Pons (tissue), 1 donor: Measurements from ENCODE around the gene SLC30A2.

Source experiments
- DNase-seq: peaks from one replicate; pipeline ENCODE4 v3.0.0-alpha.2; 2016; ENCODE audit warnings: low spot score

The SLC30A2 gene

DNA sequence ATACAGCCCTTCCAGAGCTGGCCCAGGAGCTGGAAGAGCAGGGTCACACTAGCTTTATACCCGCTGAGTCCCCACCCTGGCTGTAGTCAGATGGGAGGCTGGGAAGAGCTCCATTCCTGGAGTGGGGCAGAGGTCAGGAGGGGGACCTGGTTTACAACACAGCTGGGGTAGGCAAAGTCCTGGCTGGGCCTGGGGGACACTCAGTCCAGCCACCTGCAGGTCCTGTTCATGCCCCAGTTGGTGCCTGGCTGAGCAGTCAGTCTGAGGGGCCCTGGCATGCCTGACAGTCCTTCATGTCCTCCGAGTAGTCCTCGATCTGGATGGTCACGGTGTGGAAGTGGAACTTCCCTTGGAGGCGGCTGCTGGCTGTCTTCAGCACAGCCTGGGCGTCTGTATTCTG is 7.0 kb downstream of the SLC30A2 start:
- no peak for DNase-seq

GRCh38 chr1:26038477-26038876 is 7.4 kb downstream of the SLC30A2 start:
- DNase-seq, result no peak

GRCh38 chr1:26037904-26038303 is 8.0 kb downstream of the SLC30A2 start:
- DNase-seq, result no peak

DNA sequence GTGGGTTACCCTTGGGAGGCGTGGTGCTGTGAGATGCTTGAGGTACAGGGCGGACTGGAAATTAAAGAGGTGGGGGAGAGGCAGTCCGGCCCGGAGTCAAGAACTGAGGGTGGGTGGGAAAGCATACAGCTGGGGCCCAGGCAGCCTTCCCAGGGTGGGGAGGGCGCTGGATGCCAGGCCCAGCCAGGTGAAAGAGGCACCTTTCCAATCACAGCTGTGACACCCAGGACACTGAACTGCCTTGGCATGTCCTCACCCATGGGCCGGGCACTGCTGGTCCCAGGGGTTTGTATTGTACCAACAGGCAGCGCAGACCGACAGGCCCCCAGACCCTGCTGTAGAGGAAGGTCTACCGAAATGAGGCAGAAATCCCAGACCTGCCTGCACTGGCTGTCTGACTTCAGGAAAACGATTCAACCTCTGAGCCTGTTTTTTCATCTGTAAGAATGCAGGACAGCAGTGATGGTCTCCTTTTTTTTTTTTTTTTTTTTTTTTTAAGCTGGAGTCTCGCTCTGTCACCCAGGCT is 9.1 kb downstream of the SLC30A2 start:
- DNase-seq, result no peak

DNA sequence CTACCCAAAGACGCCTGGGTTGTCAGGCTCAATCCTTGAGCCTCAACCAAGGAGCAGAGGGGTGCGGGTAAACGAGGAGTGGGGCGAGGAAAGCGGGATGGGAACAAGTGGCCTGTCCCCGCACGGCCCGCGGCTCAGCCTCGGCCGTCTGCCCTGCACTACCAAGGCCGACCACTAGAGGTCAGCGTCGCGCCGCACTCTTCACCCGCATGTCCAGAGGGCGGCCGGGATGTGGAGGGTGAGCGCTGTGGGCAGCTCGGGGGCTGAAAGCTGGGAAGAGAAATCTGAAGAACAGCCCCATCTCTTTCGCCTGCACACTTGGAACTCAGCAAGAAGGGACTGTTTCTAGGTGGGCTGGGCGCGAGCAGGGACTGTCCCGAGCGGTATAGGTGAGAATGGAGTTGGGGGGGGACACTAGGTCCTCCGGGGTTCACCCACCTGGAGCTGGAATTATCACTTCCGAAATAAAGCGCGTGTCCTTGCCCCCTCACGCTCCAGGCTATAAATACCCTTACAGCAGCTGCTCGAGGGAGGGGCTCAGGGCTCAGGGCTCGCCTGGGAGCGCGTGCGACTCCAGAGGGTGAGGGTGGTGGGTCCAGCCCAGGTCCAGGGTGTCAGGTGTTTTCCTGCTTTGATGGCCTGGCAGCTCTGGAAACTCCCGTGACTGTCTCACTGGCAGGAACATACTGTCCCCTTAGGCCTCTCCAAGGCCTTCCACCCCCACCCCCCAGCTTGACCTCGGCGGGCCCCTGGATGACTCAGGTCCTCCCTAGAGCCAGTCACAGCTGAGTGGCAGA is 9.8 kb downstream of the SLC30A2 start:
- peak; percentile 64 for DNase-seq

GRCh38 chr1:26035203-26035958 is 10.5 kb downstream of the SLC30A2 start:
- DNase-seq, result peak; percentile 91

GRCh38 chr1:26034504-26035202 is 11.3 kb downstream of the SLC30A2 start:
- DNase-seq, result no peak

- no peak for DNase-seq
These were observed 13.1 kb downstream of the SLC30A2 start for GRCh38 chr1:26032656-26033357.

GRCh38 chr1:26031611-26032220 is 14.2 kb downstream of the SLC30A2 start:
- no peak for DNase-seq

GRCh38 chr1:26031196-26031595 is 14.7 kb downstream of the SLC30A2 start:
- DNase-seq, result no peak

GRCh38 chr1:26029864-26030481 is 15.9 kb downstream of the SLC30A2 start:
- no peak for DNase-seq

DNA sequence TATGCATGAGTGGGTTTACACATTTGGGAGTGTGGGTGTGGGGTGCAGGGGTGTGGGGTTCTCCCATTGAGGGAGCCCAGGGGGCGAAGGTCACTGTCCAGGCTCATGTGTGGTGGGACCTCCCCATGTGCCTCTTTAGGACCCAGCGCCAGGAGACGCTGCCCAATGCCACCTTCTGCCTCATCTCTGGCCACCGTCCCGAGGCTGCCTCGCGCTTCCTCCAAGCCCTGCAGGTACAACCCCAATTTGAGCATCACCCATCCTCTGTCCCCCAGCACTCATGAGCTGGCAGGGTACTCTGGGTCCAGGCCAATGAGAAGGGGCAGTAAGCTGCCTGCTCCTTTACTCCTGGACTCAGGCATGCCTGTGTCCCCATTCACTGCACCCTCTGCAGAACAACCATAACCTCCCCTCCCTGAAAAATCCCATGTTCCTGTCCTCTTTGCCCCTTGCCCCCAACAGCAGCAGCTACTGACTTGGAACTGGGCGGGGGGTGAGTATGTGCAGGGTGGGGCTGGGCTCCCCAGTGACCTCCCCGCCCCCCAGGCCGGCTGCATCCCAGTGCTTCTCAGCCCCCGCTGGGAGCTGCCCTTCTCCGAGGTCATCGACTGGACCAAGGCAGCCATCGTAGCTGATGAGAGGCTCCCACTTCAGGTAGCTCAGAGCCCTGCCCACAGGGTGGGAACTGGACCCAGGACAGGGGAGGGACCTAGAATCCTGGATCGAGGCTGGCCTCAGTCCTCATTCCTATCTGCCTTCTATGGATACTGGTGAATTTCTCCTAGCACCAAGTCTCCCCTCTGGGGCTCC is 16.7 kb downstream of the SLC30A2 start:
- no peak for DNase-seq

DNA sequence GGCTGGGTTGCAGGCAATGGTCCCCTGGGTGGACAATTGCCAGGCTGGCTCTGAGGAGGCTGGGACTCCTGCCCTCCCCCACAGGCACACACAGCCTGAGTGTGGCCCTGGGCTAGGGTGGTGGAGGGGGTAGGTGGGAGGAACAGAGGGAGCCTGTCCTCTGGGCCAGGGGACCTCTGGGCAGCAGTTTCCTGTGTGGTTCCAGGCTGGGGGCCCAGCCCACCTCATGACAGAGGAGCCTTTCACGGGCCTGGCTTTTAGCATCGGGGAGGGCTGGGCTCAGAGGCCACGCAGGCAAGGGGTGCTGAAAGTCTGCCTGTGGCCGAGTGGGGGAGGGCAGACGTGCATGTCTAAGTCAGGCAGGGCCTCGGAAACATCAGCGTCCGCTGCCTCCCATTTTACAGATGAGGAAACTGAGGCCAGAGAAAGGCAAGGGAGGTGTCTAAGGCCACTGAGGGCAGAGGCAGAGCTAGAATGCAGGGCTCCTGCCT is 17.4 kb downstream of the SLC30A2 start:
- no peak for DNase-seq

DNA sequence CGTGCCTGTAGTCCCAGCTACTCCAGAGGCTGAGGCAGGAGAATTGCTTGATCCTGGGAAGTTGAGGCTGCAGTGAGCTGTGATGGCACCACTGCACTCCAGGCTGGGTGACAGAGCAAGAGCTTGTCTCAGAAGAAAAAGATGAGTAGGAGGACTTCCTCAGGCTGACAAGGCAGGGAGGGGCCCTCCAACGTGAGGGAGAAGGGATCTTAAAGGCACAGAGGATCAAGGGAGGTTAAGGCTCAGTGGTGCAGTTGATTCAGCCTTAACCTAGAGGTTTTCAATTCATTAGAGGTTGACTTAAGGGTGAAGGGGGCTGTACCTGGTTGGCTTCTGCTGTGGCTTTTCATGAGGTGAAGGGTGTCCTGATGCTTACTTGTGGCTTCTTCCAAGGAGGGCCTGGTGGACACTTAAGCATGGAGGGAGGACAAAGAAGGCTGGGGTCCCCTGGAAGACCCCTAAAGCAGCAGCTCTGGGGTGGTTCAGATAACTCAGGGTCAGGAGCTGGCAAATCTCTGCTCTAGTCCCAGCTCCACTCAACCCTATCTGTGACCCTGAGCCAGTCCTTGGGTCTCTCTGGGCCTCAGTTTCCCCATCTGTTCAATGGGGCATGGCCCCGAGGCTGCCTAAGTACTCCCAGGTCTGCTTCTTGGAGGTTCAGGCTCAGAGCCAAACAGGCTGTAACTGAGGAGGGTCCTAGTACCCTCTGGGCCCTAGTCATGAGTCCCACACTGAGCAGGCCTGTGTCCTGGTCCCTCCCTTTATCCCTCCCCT is 18.0 kb downstream of the SLC30A2 start:
- DNase-seq, result no peak

DNA sequence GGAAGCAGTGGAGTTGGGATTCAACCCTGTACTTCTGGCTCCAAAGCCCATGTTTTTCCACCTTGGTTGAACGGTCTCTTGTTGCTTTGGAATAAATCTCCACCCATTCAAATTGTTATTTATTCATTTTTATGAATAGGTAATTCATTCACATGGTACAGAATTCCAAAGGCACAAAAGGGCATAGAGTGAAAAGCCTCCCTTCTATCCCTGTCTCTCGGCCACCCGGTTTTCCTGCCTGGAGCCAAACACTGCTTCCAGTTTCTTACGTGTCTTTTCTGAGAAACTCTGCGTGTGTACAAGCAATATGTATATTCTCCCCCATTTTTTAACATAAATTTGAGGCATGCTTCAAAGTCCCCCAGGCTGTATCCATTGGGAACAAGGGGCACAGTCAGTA is 20.4 kb downstream of the SLC30A2 start:
- DNase-seq, result no peak

GRCh38 chr1:26025060-26025459 is 20.9 kb downstream of the SLC30A2 start:
- DNase-seq, result peak; percentile 67

- DNase-seq, result no peak
These were observed 22.1 kb downstream of the SLC30A2 start for GRCh38 chr1:26023826-26024225.

DNA sequence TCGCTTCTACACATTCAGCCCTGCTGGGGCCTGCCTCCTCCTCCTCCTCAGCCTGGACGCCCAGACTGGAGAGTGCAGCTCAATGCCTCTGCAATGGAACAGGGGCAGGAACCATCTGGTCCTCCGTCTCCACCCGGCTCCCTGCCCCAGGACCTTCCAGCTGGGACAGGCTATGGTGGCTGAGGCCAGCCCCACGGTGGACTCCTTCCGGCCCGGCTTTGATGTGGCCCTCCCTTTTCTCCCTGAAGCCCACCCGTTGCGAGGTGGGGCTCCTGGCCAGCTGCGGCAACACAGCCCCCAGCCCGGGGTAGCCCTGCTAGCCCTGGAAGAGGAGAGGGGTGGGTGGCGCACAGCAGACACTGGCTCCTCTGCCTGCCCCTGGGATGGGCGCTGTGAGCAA is 22.9 kb downstream of the SLC30A2 start:
- DNase-seq, result no peak

DNA sequence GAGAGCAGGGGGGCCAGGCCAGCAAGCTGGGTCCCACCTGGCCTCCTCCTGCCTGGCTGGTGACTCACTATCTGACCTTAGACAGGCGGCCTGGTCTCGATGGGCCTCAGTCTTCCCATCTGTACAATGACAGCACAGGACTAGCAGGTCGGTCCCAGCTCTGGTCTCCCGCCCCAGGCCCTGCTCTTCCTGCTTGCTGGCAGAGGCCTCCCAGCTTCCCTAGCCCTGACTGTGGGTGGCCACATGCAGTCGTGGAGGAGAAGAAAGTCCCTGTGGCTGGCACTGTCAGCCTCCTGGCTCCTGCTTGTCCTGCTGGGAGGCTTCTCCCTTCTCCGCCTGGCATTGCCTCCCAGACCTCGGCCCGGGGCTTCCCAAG is 23.5 kb downstream of the SLC30A2 start:
- no peak for DNase-seq
